Endothelial cell of umbilical vein (primary cell): ENCODE data around the gene KCNRG.

Source experiments
- CTCF ChIP-seq, 2 donors: IDR thresholded peaks; 1 replicate in 1 of 2; 2 replicates in 1 of 2; pipeline ENCODE4 v1.5.1; 2011; ENCODE audit warnings: low read length in 2 of 2, mild to moderate bottlenecking in 2 of 2, moderate library complexity in 2 of 2, control low read depth in 1 of 2, inconsistent platforms in 1 of 2, low read depth in 1 of 2; ENCODE audit not compliant: insufficient read depth in 1 of 2; ENCODE audit errors: extremely low read depth in 1 of 2
- EZH2 ChIP-seq: IDR thresholded peaks from 2 replicates; pipeline ENCODE4 v1.6.1; 2012; ENCODE audit warnings: borderline replicate concordance, low read depth, mild to moderate bottlenecking, moderate library complexity, low read length, inconsistent platforms; ENCODE audit not compliant: severe bottlenecking
- FOS ChIP-seq: IDR thresholded peaks from 2 replicates; pipeline ENCODE4 v1.6.1; 2011; ENCODE audit warnings: mild to moderate bottlenecking, low read length, moderate library complexity, borderline replicate concordance; ENCODE audit not compliant: insufficient read depth
- JUN ChIP-seq: IDR thresholded peaks from 2 replicates; pipeline ENCODE4 v1.6.1; 2011; ENCODE audit warnings: borderline replicate concordance, low read depth; ENCODE audit not compliant: insufficient read length, insufficient read depth
- MAX ChIP-seq: IDR thresholded peaks from 2 replicates; pipeline ENCODE4 v1.6.1; 2011; ENCODE audit not compliant: insufficient read depth, insufficient read length
- MYC ChIP-seq: IDR thresholded peaks from one replicate; pipeline ENCODE4 v1.6.1; 2011; ENCODE audit warnings: mild to moderate bottlenecking, low read depth, low read length
- POLR2A ChIP-seq: IDR thresholded peaks from 2 replicates; pipeline ENCODE4 v1.6.1; 2012; ENCODE audit warnings: low read depth, mild to moderate bottlenecking, control low read depth, low read length
- POLR2AphosphoS5 ChIP-seq: IDR thresholded peaks from 2 replicates; pipeline ENCODE4 v1.6.1; 2012; ENCODE audit warnings: low read depth, mild to moderate bottlenecking, control low read depth, low read length, moderate library complexity; ENCODE audit not compliant: insufficient read depth

GRCh38 chr13:50055454-50055853, 40.2 kb downstream of the KCNRG start:
- TF ChIP-seq CTCF (IDR thresholded peaks at IDR 0.05; ENCODE audit: extremely low read depth in 1 of 2, insufficient read depth in 1 of 2, low read depth in 1 of 2, low read length in 2 of 2) (no peak), JUN (no peak), MAX (no peak), POLR2A (no peak), EZH2 (no peak), FOS (no peak), MYC (no peak), POLR2AphosphoS5 (no peak)
